K562 (cell line): ENCODE data around the gene TMEM271. TPM values are rescaled to one million over a fixed set of nuclear protein-coding genes. Genes with fewer than 3 reads are reported as not detected.

Source experiments
- ATAC-seq: fragments of 200-7000 bp; cut with Tn5 transposase; 3 replicates; pipeline ENCODE4 v1.9.1; 2020; ENCODE audit warnings: moderate library complexity
- BruUV-seq: library from RNA; stranded (reverse); fragments of 400-500 nt; replicated peaks from 2 replicates; lab custom pipeline; 2021; lab: Mats Ljungman, UMichigan
- CTCF ChIA-PET: fragments of 300-600 bp; formaldehyde crosslinking; extraction: SDS; loops from one replicate; lab custom pipeline; 2021; ENCODE audit warnings: low intra/inter-chr PET ratio; lab: Yijun Ruan, JAX
- POLR2A ChIA-PET: fragments of 300-600, 350-650 bp; sonication (Branson Sonifier 250); formaldehyde crosslinking; extraction: SDS; loops from one replicate; lab custom pipeline; 2021; ENCODE audit warnings: antibody characterized with exemption, inconsistent platforms; lab: Yijun Ruan, JAX
- DNase-seq, 4 experiments: peaks; one replicate each; pipeline versions ENCODE4 v3.0.0 to v3.0.0-alpha.2; 2011 to 2018; ENCODE audit warnings: low spot score in 3 of 4, mixed read lengths in 3 of 4; ENCODE audit errors: extremely low read depth in 1 of 4
- FAIRE-seq: peaks from 2 replicates; lab custom pipeline; 2011; peaks lifted over from hg19 to GRCh38; lab: Jason Lieb, UNC
- H2AFZ ChIP-seq: 2 replicates; pipeline ENCODE4 v1.6.0; 2011; ENCODE audit warnings: low read depth, low read length, control low read depth, inconsistent platforms
- H3K27ac ChIP-seq: fragments of 200-600 bp; 3 replicates; pipeline ENCODE4 v1.8.0; 2011; ENCODE audit warnings: low read depth, mild to moderate bottlenecking, control low read depth, inconsistent platforms, low read length, moderate library complexity, mixed read lengths; ENCODE audit errors: extremely low read depth
- H3K27me3 ChIP-seq, 2 experiments: fragments of 300-600 bp in 1 of 2; 2 replicates in 1 of 2; 3 replicates in 1 of 2; pipeline versions ENCODE4 v1.6.0 to v1.8.0; 2011; ENCODE audit warnings: inconsistent platforms in 2 of 2, low read length in 2 of 2, mild to moderate bottlenecking in 1 of 2, mixed read lengths in 1 of 2, moderate library complexity in 1 of 2; ENCODE audit not compliant: control insufficient read depth in 2 of 2, insufficient read depth in 2 of 2
- H3K36me3 ChIP-seq: fragments of 300-600 bp; 3 replicates; pipeline ENCODE4 v1.8.0; 2011; ENCODE audit warnings: mild to moderate bottlenecking, low read length, inconsistent platforms; ENCODE audit not compliant: control insufficient read depth, insufficient read depth
- H3K4me1 ChIP-seq, 2 experiments: fragments of 200-600 bp in 1 of 2; replicated peaks in 1 of 2; 2 replicates in 1 of 2; 3 replicates in 1 of 2; pipeline versions ENCODE4 v1.5.1 to v1.8.0; 2011; ENCODE audit warnings: inconsistent platforms in 2 of 2, low read length in 2 of 2, mild to moderate bottlenecking in 1 of 2, mixed read lengths in 1 of 2, moderate library complexity in 1 of 2; ENCODE audit not compliant: control insufficient read depth in 2 of 2, insufficient read depth in 2 of 2
- H3K4me2 ChIP-seq: 2 replicates; pipeline ENCODE4 v1.6.1; 2011; ENCODE audit warnings: low read length, control low read depth, inconsistent platforms, mixed read lengths; ENCODE audit not compliant: insufficient read depth
- H3K4me3 ChIP-seq: fragments of 200-600 bp; sonication (generic), shearing (Covaris generic); 2 replicates; pipeline ENCODE4 v1.5.1; 2016; ENCODE audit warnings: control low read depth, inconsistent platforms
- H3K79me2 ChIP-seq: fragments of 200-600 bp; 3 replicates; pipeline ENCODE4 v1.8.0; 2011; ENCODE audit warnings: low read length, inconsistent platforms; ENCODE audit not compliant: control insufficient read depth, insufficient read depth
- H3K9ac ChIP-seq, 2 experiments: 2 replicates each; pipeline versions ENCODE4 v1.6.0 to v1.6.1; 2011; ENCODE audit warnings: low read depth in 2 of 2, low read length in 2 of 2, control low read depth in 1 of 2, inconsistent platforms in 1 of 2, mild to moderate bottlenecking in 1 of 2, mixed read lengths in 1 of 2; ENCODE audit not compliant: insufficient read depth in 1 of 2
- H3K9me1 ChIP-seq: one replicate; pipeline ENCODE4 v1.6.0; 2011; ENCODE audit warnings: inconsistent platforms, mild to moderate bottlenecking, low read length, moderate library complexity; ENCODE audit not compliant: control insufficient read depth, insufficient read depth
- H3K9me3 ChIP-seq: replicated peaks from 2 replicates; pipeline ENCODE4 v1.5.1; 2011; ENCODE audit warnings: low read depth, low read length, inconsistent platforms; ENCODE audit not compliant: control insufficient read depth, insufficient read depth
- H4K20me1 ChIP-seq: replicated peaks from 2 replicates; pipeline ENCODE4 v1.6.1; 2011; ENCODE audit warnings: low read length, inconsistent platforms, mixed read lengths; ENCODE audit not compliant: control insufficient read depth, insufficient read depth
- CGGBP1 ChIP-seq: fragments of 250-450 bp; sonication (Bioruptor Pico); IDR thresholded peaks from 2 replicates; pipeline ENCODE4 v1.9.0; 2021; ENCODE audit warnings: mild to moderate bottlenecking
- DIDO1 ChIP-seq: fragments of 450-650 bp; IDR thresholded peaks from 2 replicates; pipeline ENCODE4 v1.6.1; 2016; ENCODE audit warnings: low read depth, missing biosample characterization, missing genetic modification characterization
- HDAC6 ChIP-seq: IDR thresholded peaks from 2 replicates; pipeline ENCODE4 v1.6.1; 2012; ENCODE audit warnings: low read depth, mild to moderate bottlenecking, control low read depth, inconsistent platforms, low read length, moderate library complexity
- ILK ChIP-seq: fragments of 450-650 bp; IDR thresholded peaks from 2 replicates; pipeline ENCODE4 v1.6.1; 2016; ENCODE audit warnings: missing genetic modification characterization, low read depth, mild to moderate bottlenecking, missing compliant biosample characterization, moderate library complexity, borderline replicate concordance
- KLF13 ChIP-seq: fragments of 450-650 bp; IDR thresholded peaks from 2 replicates; pipeline ENCODE4 v1.6.1; 2016; ENCODE audit warnings: missing genetic modification characterization, low read depth, mild to moderate bottlenecking, missing compliant biosample characterization, moderate library complexity, borderline replicate concordance
- KLF6 ChIP-seq: fragments of 250-450 bp; sonication (Bioruptor Pico); IDR thresholded peaks from 2 replicates; pipeline ENCODE4 v1.4.0; 2020; ENCODE audit warnings: mild to moderate bottlenecking, moderate library complexity, borderline replicate concordance
- MYNN ChIP-seq, 2 experiments: sonication (generic); formaldehyde crosslinking in 1 of 2; IDR thresholded peaks; 2 replicates each; pipeline versions ENCODE4 v1.5.0 to v1.6.1; 2016 to 2020; ENCODE audit warnings: antibody characterized with exemption in 1 of 2, missing genetic modification reagents in 1 of 2
- NCOA2 ChIP-seq, 2 experiments: fragments of 450-650 bp; IDR thresholded peaks; 2 replicates each; pipeline ENCODE4 v1.6.1; 2018; ENCODE audit warnings: mild to moderate bottlenecking in 2 of 2, moderate library complexity in 1 of 2; ENCODE audit not compliant: partially characterized antibody in 2 of 2
- NR2C1 ChIP-seq, 2 experiments: fragments of 450-650 bp; IDR thresholded peaks; 2 replicates each; pipeline ENCODE4 v1.6.1; 2017; ENCODE audit warnings: mild to moderate bottlenecking in 2 of 2, antibody characterized with exemption in 1 of 2, inconsistent platforms in 1 of 2, missing compliant biosample characterization in 1 of 2, missing genetic modification characterization in 1 of 2
- POU5F1 ChIP-seq: fragments of 150-350 bp; IDR thresholded peaks from 2 replicates; pipeline ENCODE4 v1.6.1; 2014; ENCODE audit warnings: borderline replicate concordance, low read length, low read depth, mild to moderate bottlenecking; ENCODE audit not compliant: partially characterized antibody
- PRMT5 ChIP-seq: sonication (generic); formaldehyde crosslinking; IDR thresholded peaks from 2 replicates; pipeline ENCODE4 v1.5.0; 2020; ENCODE audit warnings: missing genetic modification reagents
- TCFL5 ChIP-seq: fragments of 250-450 bp; sonication (Bioruptor Pico); conservative IDR thresholded peaks from 2 replicates; pipeline ENCODE4 v1.6.1; 2021; ENCODE audit warnings: mild to moderate bottlenecking, moderate library complexity, matching md5 sums
- USF2 ChIP-seq: sonication (generic); formaldehyde crosslinking; IDR thresholded peaks from 2 replicates; pipeline ENCODE4 v1.5.0; 2020; ENCODE audit warnings: missing genetic modification reagents
- ZC3H8 ChIP-seq: fragments of 450-650 bp; IDR thresholded peaks from 2 replicates; pipeline ENCODE4 v1.6.1; 2017
- ZNF133 ChIP-seq: fragments of 250-450 bp; sonication (Bioruptor Pico); IDR thresholded peaks from 2 replicates; pipeline ENCODE4 v1.4.0; 2020; ENCODE audit warnings: mild to moderate bottlenecking
- ZNF347 ChIP-seq: fragments of 450-650 bp; formaldehyde crosslinking; IDR thresholded peaks from 2 replicates; pipeline ENCODE4 v1.4.0; 2020; ENCODE audit warnings: low read depth, mild to moderate bottlenecking, moderate library complexity
- ZNF431 ChIP-seq: sonication (generic); formaldehyde crosslinking; IDR thresholded peaks from 2 replicates; pipeline ENCODE4 v1.8.0; 2022; ENCODE audit warnings: mild to moderate bottlenecking, missing genetic modification reagents
- WGBS: fragments of 100-300 bp; shearing (Covaris generic); methylation state at CpG from one replicate; pipeline ENCODE4 v1.1.6; 2016; ENCODE audit warnings: low coverage, mixed read lengths; ENCODE audit not compliant: insufficient coverage; ENCODE audit errors: missing lambda C conversion rate; 5-methylcytosine and 5-hydroxymethylcytosine counted together
- in situ Hi-C: fragments of 300-500 bp; cut with MboI; formaldehyde crosslinking; loops from 4 replicates; pipeline ENCODE4 v1.15.0; 2018; ENCODE audit warnings: inconsistent platforms, mixed read lengths
- intact Hi-C: fragments of 100-400 bp; cut with micrococcal nuclease; formaldehyde crosslinking; loops from 2 replicates; pipeline ENCODE4 v1.14.2; 2022
- polyA plus RNA-seq, 8 experiments: library from polyadenylated mRNA; depleted of rRNA in 4 of 8; stranded (reverse) in 5 of 8; unstranded in 3 of 8; fragments of >200 nt; fragmentation: Nextera tagmentation in 2 of 8; fragmentation: Illumina TruSeq in 1 of 8; extraction: Ambion mirVana in 2 of 8; extraction: Trizol in 1 of 8; gene quantifications; 2 replicates each; pipeline versions ENCODE4 v1.2.1 to v1.2.3, GENCODE V29; 2011 to 2014; ENCODE audit warnings: inconsistent platforms in 1 of 8, missing spikeins in 1 of 8
- total RNA-seq, 7 experiments: library from RNA; depleted of rRNA in 6 of 7; stranded (reverse); fragments of >200 nt in 6 of 7; fragmentation: Illumina TruSeq in 2 of 7; extraction: Trizol in 2 of 7; gene quantifications; 2 replicates each; pipeline versions ENCODE4 v1.2.1 to v1.2.3, GENCODE V29; 2011 to 2021; ENCODE audit warnings: low replicate concordance in 1 of 7

TMEM271 gene
- total and polyA plus RNA-seq, 9 of the 15 experiments (the other 6 are each of a cell fraction or from before 2014, with no cell fraction given) = not detected

- Histone ChIP-seq H3K4me3 (no peak overlapping the region), H4K20me1 (no peaks in the 10 kb centered on the region), H3K9me3 (no peaks in the 10 kb centered on the region), H3K9me1 (no peaks in the 10 kb centered on the region), H3K4me1 (no peaks in the 10 kb centered on the region), H2AFZ (no peak overlapping the region), H3K9ac (no peak overlapping the region), H3K27me3 (no peaks in the 10 kb centered on the region), H3K79me2 (no peaks in the 10 kb centered on the region), H3K4me2 (no peak overlapping the region), H3K27ac (no peak overlapping the region), H3K36me3 (peaks cover 79% of the 10 kb centered on the region; the same call in 2 of the 3 replicates)
- no TSS peak for BruUV-seq
- DNase-seq (no peak), FAIRE-seq (no peak), ATAC-seq (no peak)
- ChIA-PET CTCF (no interaction called here), POLR2A (no interaction called here)
- TF ChIP-seq TCFL5 (CRISPR knock-in tag) (no peak), POU5F1 (no peak), PRMT5 (no peak), ILK (tag) (no peak), USF2 (CRISPR knock-in tag) (no peak), KLF6 (CRISPR knock-in tag) (no peak), ZC3H8 (no peak), ZNF347 (CRISPR knock-in tag) (no peak), CGGBP1 (no peak), HDAC6 (no peak), KLF13 (no peak), MYNN (IDR thresholded peaks at IDR 0.05) (no peak), MYNN (CRISPR knock-in tag; IDR thresholded peaks at IDR 0.05) (no peak), DIDO1 (tag) (no peak), NR2C1 (IDR thresholded peaks at IDR 0.05) (no peak), NR2C1 (tag; IDR thresholded peaks at IDR 0.05) (no peak), ZNF133 (CRISPR knock-in tag) (no peak), NCOA2 (IDR thresholded peaks at IDR 0.05; ENCODE audit: partially characterized antibody in 2 of 2) (no peak), ZNF431 (CRISPR knock-in tag) (no peak)
- WGBS = 94% methylated on average over 10 of the region's 15 CpGs
- in situ Hi-C loops = no loop called here
- intact Hi-C loops = no loop called here
These were observed 50.4 kb downstream of the TMEM271 start for GRCh38 chr4:525660-526059.
